A204.1 (cell line): ENCODE data around the gene TKFC.
A peak's percentile ranks its signal among the peaks of the same experiment; 100 is the strongest.

Experiments used
- FAIRE-seq: peaks from 2 replicates; lab custom pipeline; 2012; peaks lifted over from hg19 to GRCh38; lab: Jason Lieb, UNC

Gene TKFC

GRCh38 chr11:61345954-61346843 lies 13.2 kb downstream of the TKFC start:
- FAIRE-seq, result no peak

DNA sequence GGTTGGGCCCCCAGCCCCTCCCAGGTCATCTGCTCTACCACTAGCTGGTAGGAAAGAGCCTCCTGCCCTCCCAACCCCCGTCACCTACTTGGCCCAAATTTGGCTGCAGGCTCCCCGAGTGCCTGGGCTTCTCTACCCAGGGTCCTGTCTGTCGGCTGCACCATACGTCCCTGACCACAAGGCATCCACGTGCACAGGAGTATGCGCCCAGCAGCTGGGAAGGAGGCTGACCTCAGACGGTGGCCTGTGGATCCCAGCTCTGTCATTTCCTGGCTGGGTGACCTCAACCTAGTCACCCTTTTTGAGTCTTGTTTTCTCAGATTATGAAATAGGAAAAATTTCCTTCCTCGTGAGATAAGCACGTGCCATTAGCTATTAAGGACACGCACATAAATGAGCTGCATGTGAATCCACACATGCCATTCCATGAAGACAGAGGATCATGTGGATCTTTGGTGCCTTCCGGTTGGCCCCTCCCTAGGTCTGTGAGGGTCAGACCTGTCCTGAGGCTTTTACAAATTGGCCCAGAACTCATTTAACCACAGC lies 15.0 kb downstream of the TKFC start:
- no peak for FAIRE-seq

GRCh38 chr11:61349189-61349751 lies 16.2 kb downstream of the TKFC start:
- FAIRE-seq, result no peak

GRCh38 chr11:61349916-61350315 lies 16.9 kb downstream of the TKFC start:
- no peak for FAIRE-seq

DNA sequence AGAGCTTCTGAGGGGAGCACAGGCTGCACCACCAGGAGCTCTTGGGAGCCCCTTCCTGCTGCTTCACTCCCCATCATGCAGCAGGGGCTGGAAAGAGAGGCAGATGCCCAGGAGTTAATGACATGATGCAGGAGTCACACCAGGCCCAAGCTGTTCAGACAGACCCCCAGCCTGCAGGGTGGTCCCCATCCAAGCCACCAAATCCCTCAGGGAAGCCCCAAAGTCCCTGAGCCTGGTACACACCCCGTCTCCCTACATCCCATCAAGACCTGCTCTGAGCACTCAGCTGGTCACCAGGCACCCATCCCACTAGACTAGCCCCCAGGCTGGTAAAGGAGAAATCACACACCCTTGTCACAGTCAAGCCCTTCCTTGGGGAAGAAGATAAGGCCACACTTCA lies 17.3 kb downstream of the TKFC start:
- FAIRE-seq, result no peak

DNA sequence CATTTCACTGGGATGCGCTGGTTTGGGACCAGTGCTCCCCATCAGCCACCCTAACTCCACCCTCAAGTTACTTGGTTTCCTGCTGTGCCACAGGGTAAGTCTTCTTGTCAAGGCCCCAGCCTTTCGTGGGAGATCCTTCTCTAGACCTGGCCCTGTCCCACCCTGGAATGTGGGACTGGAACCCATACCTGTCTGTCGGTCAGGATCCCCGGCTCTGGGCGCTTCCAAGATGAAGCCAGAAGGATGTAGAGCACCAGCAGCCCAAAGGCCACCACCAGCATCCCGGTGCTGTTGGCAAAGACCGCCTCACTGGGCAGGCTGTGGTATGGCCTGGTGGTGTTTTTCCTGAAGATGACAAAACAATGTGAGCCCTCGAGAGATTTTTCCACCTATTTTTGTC lies 17.8 kb downstream of the TKFC start:
- FAIRE-seq, result no peak

GRCh38 chr11:61352038-61352437 lies 19.0 kb downstream of the TKFC start:
- FAIRE-seq, result no peak

GRCh38 chr11:61353131-61354067 lies 20.4 kb downstream of the TKFC start:
- FAIRE-seq, result no peak

GRCh38 chr11:61354208-61354607 lies 21.2 kb downstream of the TKFC start:
- FAIRE-seq, result no peak

DNA sequence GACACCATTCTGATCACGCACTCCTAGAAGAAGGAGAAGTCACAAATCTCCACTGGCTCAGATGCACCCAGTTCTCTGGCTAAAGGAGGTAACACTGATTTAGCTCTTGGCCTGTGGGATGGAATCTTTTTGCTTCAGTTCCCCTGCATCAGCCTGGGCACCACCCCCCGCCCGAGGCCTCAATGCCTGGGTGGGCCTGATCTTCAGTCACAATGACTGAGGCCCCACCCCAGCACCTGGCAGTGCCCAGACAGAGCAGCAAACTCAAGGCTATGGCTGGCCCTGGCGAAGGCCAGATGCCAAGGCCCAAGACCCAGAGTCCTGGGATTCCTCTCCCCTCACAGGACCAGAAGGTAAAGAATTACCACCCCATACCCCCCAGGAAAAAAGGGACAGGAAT lies 23.7 kb downstream of the TKFC start:
- FAIRE-seq, result no peak

GRCh38 chr11:61357233-61357893 lies 24.3 kb downstream of the TKFC start:
- FAIRE-seq, result no peak

DNA sequence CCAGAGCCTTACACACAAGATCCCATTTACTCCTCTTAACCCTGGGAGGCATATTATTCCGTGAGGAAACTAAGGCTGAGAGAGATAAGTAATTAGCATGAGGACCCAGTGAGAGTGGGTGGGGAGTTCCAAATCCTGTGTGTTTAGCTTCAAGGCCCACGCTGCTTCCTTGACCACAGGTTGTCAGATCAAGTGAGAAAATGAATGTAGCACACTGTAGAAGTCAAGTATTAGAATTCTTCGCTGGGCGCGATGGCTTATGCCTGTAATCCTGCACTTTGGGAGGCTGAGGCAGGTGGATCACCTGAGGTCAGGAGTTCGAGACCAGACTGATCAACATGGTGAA lies 24.8 kb downstream of the TKFC start:
- FAIRE-seq, result no peak

GRCh38 chr11:61358566-61358965 lies 25.5 kb downstream of the TKFC start:
- no peak for FAIRE-seq

GRCh38 chr11:61359516-61359915 lies 26.5 kb downstream of the TKFC start:
- FAIRE-seq, result no peak

GRCh38 chr11:61361237-61361740 lies 28.3 kb downstream of the TKFC start:
- no peak for FAIRE-seq

DNA sequence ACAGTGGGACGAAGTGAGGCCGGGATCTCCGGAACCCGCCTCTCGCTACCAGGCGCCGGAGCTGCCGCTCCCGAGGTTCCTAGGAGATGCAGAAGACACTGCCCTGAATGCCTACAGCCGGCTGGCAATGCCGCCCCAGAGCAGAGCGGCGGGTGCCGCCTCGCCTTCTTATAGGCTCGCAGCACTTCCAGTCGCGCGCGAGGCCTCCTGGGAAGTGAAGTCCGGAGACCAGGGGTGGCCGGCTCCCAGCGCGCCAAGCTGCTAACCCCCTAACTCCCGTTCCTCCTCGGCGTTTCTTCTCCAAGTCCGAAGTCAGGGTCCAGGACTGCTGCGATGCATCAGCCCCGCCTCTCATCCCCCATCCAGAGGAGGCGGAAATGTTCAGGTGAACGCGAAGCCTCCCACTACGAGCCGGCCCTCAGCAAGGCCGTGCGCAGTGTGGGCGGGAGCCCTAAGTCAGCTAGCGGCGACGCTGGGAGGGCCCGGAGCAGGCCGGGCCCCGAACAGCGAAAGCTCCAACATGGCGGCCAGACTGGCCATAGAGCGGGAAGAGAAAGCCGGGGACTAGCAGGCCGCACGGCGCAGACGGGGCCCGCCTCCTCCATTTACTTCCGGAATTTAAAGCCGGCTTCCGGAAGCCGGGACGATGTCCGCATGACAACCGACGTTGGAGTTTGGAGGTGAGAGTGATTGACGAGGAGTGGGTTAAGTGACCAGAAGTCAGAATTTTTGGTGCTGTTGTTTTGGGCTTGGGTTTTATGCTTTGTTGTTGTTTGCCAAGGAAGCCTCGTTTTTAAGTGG lies 28.9 kb downstream of the TKFC start, which contains the start of the genes CYB561A3 and TMEM138:
CYB561A3 (minus strand) TSS at position 142 of the 801 bp plus-strand sequence. CDS start 5,169 bp downstream, outside the sequence.
TMEM138 (plus strand) TSS at position 634 of the 801 bp plus-strand sequence. CDS start 2,017 bp downstream, outside the sequence.
- peak; percentile 72 for FAIRE-seq

DNA sequence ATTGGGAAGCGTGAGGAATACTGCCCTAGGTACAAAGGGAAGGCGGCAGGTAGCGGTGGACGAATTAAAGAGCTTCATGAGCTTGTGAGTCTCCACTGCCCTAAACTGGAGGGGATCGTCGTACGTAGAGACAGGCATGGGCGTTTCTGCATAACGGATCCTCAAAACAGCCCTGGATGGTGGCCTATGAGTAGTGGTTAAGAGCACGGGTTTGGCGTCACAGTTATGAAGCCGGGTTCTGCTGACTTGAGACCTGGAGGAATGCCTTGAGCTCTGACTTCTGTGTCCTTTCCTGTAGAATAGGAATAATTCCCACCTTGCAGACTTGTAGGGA lies 29.5 kb downstream of the TKFC start:
- no peak for FAIRE-seq

DNA sequence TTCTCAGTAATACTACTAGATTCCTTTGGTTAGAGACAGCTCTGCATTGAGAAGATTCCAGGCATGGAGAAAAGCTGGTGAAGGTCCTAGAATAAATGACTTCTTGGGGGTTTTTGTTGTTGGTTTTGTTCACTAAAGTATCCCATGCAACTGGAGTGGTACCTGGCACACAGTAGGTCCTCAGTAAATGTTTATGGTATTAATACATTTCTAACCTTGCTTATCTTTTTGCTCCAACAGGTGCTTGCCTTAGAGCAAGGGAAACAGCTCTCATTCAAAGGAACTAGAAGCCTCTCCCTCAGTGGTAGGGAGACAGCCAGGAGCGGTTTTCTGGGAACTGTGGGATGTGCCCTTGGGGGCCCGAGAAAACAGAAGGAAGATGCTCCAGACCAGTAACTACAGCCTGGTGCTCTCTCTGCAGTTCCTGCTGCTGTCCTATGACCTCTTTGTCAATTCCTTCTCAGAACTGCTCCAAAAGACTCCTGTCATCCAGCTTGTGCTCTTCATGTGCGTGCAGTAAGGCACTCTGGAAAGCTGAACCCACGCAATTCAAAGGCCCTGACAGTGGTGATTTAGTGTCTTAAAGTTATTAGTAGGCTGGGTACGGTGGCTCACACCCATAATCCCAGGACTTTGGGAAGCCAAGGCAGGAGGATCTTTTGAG lies 31.1 kb downstream of the TKFC start:
- FAIRE-seq, result no peak

DNA sequence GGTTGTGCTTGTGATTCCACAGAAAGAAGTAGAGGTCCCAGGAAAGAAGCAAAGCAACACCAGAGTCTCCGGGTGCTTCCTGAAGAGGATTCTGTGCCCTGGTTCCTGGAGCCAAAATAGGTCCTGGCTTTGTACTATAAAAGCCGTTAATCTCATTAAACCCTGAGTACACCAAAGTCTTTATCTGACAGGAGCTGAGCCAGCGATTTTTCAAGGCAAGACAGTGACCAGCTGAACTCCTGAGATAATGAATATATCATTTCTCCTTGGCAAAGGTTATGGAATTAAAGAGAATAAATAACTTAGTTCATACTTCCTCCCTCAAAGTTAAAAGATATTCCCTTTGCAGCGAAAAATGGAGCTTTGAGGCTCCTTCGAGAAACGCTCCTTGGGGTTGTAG lies 34.4 kb downstream of the TKFC start:
- FAIRE-seq, result no peak

- FAIRE-seq, result no peak
Measured at GRCh38 chr11:61368646-61369045, 35.6 kb downstream of the TKFC start.
